SJSA1 (cell line): ENCODE results near the gene MYT1. TPM values are rescaled to one million over a fixed set of nuclear protein-coding genes. Genes with fewer than 3 reads are reported as not detected.
"Not testable (repeated sequence)": the region's sequence is repeated elsewhere in the genome, so short reads cannot be mapped to it uniquely, and the experiment has no call there.

Experiments used
- DNase-seq, 2 experiments: peaks; one replicate each; pipeline ENCODE4 v3.0.0-alpha.2; 2015 to 2020; ENCODE audit warnings: low spot score in 2 of 2, low read depth in 1 of 2
- H3K27ac ChIP-seq: fragments of 250-450 bp; sonication (Bioruptor Pico); 2 replicates; pipeline ENCODE4 v1.5.1; 2020; ENCODE audit warnings: mild to moderate bottlenecking, moderate library complexity
- H3K27me3 ChIP-seq: fragments of 250-450 bp; sonication (Bioruptor Pico); replicated peaks from 2 replicates; pipeline ENCODE4 v1.5.1; 2020; ENCODE audit warnings: mild to moderate bottlenecking, moderate library complexity
- H3K36me3 ChIP-seq: fragments of 250-450 bp; sonication (Bioruptor Pico); 2 replicates; pipeline ENCODE4 v1.5.1; 2020; ENCODE audit warnings: mild to moderate bottlenecking
- H3K4me1 ChIP-seq: fragments of 250-450 bp; sonication (Bioruptor Pico); replicated peaks from 2 replicates; pipeline ENCODE4 v1.6.1; 2021; ENCODE audit warnings: mild to moderate bottlenecking
- H3K4me3 ChIP-seq: fragments of 250-450 bp; sonication (Bioruptor Pico); 2 replicates; pipeline ENCODE4 v1.5.1; 2020; ENCODE audit warnings: mild to moderate bottlenecking
- H3K9me3 ChIP-seq: fragments of 250-450 bp; sonication (Bioruptor Pico); replicated peaks from 2 replicates; pipeline ENCODE4 v1.5.1; 2020; ENCODE audit warnings: mild to moderate bottlenecking
- total RNA-seq: library from RNA; depleted of rRNA; stranded (reverse); fragments of >200 nt; shearing (Covaris generic); gene quantifications from 2 replicates; pipeline ENCODE4 v1.2.3, GENCODE V29; 2014

MYT1 gene
- total RNA-seq, 1 experiment from 2014 or later, result not detected

GRCh38 chr20:64178925-64179324 lies 14.7 kb downstream of the MYT1 start:
- DNase-seq, H3K27ac ChIP-seq, H3K36me3 ChIP-seq, H3K9me3 ChIP-seq, H3K4me1 ChIP-seq, H3K4me3 ChIP-seq: not testable (repeated sequence)
- peaks cover 15% of the 10 kb centered on the region for H3K27me3 ChIP-seq

- Histone ChIP-seq H3K4me3 (no peak overlapping the region), H3K4me1 (no peaks in the 10 kb centered on the region), H3K36me3 (no peaks in the 10 kb centered on the region), H3K9me3 (peaks cover 3% of the 10 kb centered on the region; the same call in 1 of the 2 replicates), H3K27ac (no peak overlapping the region), H3K27me3 (peaks cover 20% of the 10 kb centered on the region)
- no peak for DNase-seq
Measured at GRCh38 chr20:64179805-64180204, 15.6 kb downstream of the MYT1 start.

- Histone ChIP-seq H3K4me3 (no peak overlapping the region), H3K9me3 (peaks cover 3% of the 10 kb centered on the region; the same call in 1 of the 2 replicates), H3K27ac (no peak overlapping the region), H3K36me3 (no peaks in the 10 kb centered on the region), H3K27me3 (peaks cover 20% of the 10 kb centered on the region), H3K4me1 (no peaks in the 10 kb centered on the region)
- no peak for DNase-seq
Measured at GRCh38 chr20:64180673-64181072, 16.4 kb downstream of the MYT1 start.

- H3K9me3 ChIP-seq, result peaks cover 3% of the 10 kb centered on the region; the same call in 1 of the 2 replicates
- peaks cover 20% of the 10 kb centered on the region for H3K27me3 ChIP-seq
- no peak overlapping the region for H3K27ac ChIP-seq
- no peaks in the 10 kb centered on the region for H3K4me1 ChIP-seq
- no peak for DNase-seq
- H3K36me3 ChIP-seq, result no peaks in the 10 kb centered on the region
- no peak overlapping the region for H3K4me3 ChIP-seq
Measured at GRCh38 chr20:64181391-64181790, 17.1 kb downstream of the MYT1 start.

- Histone ChIP-seq H3K27me3 (peaks cover 15% of the 10 kb centered on the region), H3K4me1 (no peaks in the 10 kb centered on the region), H3K4me3 (no peak overlapping the region), H3K27ac (no peak overlapping the region), H3K9me3 (peaks cover 3% of the 10 kb centered on the region; the same call in 1 of the 2 replicates), H3K36me3 (no peaks in the 10 kb centered on the region)
- no peak for DNase-seq
Measured at GRCh38 chr20:64182146-64182865, 18.1 kb downstream of the MYT1 start.

GRCh38 chr20:64183313-64183712 lies 19.1 kb downstream of the MYT1 start:
- Histone ChIP-seq H3K27me3 (peaks cover 15% of the 10 kb centered on the region), H3K36me3 (no peaks in the 10 kb centered on the region), H3K4me1 (no peaks in the 10 kb centered on the region), H3K9me3 (peaks cover 3% of the 10 kb centered on the region; the same call in 1 of the 2 replicates), H3K4me3 (no peak overlapping the region), H3K27ac (no peak overlapping the region)
- no peak for DNase-seq

- no peak for DNase-seq
Measured at GRCh38 chr20:64184795-64185194, 20.5 kb downstream of the MYT1 start.

GRCh38 chr20:64185276-64185900 lies 21.1 kb downstream of the MYT1 start:
- peaks cover 15% of the 10 kb centered on the region for H3K27me3 ChIP-seq
- H3K36me3 ChIP-seq, result no peaks in the 10 kb centered on the region
- DNase-seq, result no peak
- no peak overlapping the region for H3K27ac ChIP-seq
- no peaks in the 10 kb centered on the region for H3K4me1 ChIP-seq
- H3K4me3 ChIP-seq, result no peak overlapping the region
- H3K9me3 ChIP-seq, result no peaks in the 10 kb centered on the region; the same call in 1 of the 2 replicates

More at GRCh38 chr20:64184795-64185194, 20.5 kb downstream of the MYT1 start:
- no peaks in the 10 kb centered on the region for H3K36me3 ChIP-seq
- H3K9me3 ChIP-seq, result peaks cover 3% of the 10 kb centered on the region; the same call in 1 of the 2 replicates
- no peak overlapping the region for H3K27ac ChIP-seq
- H3K27me3 ChIP-seq, result peaks cover 15% of the 10 kb centered on the region
- no peaks in the 10 kb centered on the region for H3K4me1 ChIP-seq
- no peak overlapping the region for H3K4me3 ChIP-seq

GRCh38 chr20:64186071-64186598 lies 21.9 kb downstream of the MYT1 start:
- no peaks in the 10 kb centered on the region for H3K36me3 ChIP-seq

GRCh38 chr20:64187213-64187612 lies 23.0 kb downstream of the MYT1 start:
- H3K4me1 ChIP-seq, H3K4me3 ChIP-seq, DNase-seq, H3K27ac ChIP-seq, H3K9me3 ChIP-seq, H3K36me3 ChIP-seq: not testable (repeated sequence)
- H3K27me3 ChIP-seq, result peaks cover 19% of the 10 kb centered on the region

More at GRCh38 chr20:64186071-64186598, 21.9 kb downstream of the MYT1 start:
- DNase-seq, result no peak
- Histone ChIP-seq H3K4me1 (no peaks in the 10 kb centered on the region), H3K4me3 (no peak overlapping the region), H3K27me3 (peaks cover 15% of the 10 kb centered on the region), H3K9me3 (no peaks in the 10 kb centered on the region; the same call in 1 of the 2 replicates), H3K27ac (no peak overlapping the region)

GRCh38 chr20:64188091-64188490 lies 23.8 kb downstream of the MYT1 start:
- Histone ChIP-seq H3K4me3 (no peak overlapping the region), H3K36me3 (no peaks in the 10 kb centered on the region), H3K9me3 (no peaks in the 10 kb centered on the region; the same call in 1 of the 2 replicates), H3K27ac (no peak overlapping the region), H3K27me3 (peaks cover 20% of the 10 kb centered on the region), H3K4me1 (no peaks in the 10 kb centered on the region)
- DNase-seq, result no peak

- H3K4me1 ChIP-seq, result no peaks in the 10 kb centered on the region
- no peaks in the 10 kb centered on the region for H3K36me3 ChIP-seq
- peaks cover 20% of the 10 kb centered on the region; the same call in 1 of the 2 replicates for H3K27me3 ChIP-seq
- H3K27ac ChIP-seq, result no peak overlapping the region
- no peak overlapping the region for H3K4me3 ChIP-seq
- DNase-seq, result no peak
- no peaks in the 10 kb centered on the region; the same call in 1 of the 2 replicates for H3K9me3 ChIP-seq
Measured at GRCh38 chr20:64188682-64189529, 24.7 kb downstream of the MYT1 start.

- H3K4me1 ChIP-seq, result no peaks in the 10 kb centered on the region
- H3K36me3 ChIP-seq, result no peaks in the 10 kb centered on the region
- H3K27ac ChIP-seq, result no peak overlapping the region
- H3K9me3 ChIP-seq, result no peaks in the 10 kb centered on the region; the same call in 1 of the 2 replicates
- H3K27me3 ChIP-seq, result peaks cover 18% of the 10 kb centered on the region; the same call in 1 of the 2 replicates
- DNase-seq, result no peak
- no peak overlapping the region for H3K4me3 ChIP-seq
Measured at GRCh38 chr20:64189530-64189966, 25.3 kb downstream of the MYT1 start.
